ENCODE results near the gene CDT1.

The CDT1 gene

GRCh38 chr16:88804173-88804551 is 573 bp downstream of the CDT1 start:
- peaks cover 25% of the 10 kb centered on the region for H3K4me1 ChIP-seq (ENCODE audit: insufficient read depth, insufficient read length)
- peaks cover 50% of the 10 kb centered on the region for H3K36me3 ChIP-seq (ENCODE audit: insufficient read depth, insufficient read length, low read length)
- H3K9ac ChIP-seq (ENCODE audit: insufficient read length, low read depth) = peak overlapping the region; percentile 94
- H3K27me3 ChIP-seq (ENCODE audit: insufficient read depth, insufficient read length) = no peaks in the 10 kb centered on the region
- no peak for DNase-seq (ENCODE audit: low read depth, low spot score)
- H3K4me3 ChIP-seq (ENCODE audit: insufficient read length, low read depth) = peak overlapping the region; percentile 87
- TF ChIP-seq ZNF274 (IDR thresholded peaks at IDR 0.05; ENCODE audit: low read depth, low read length) = no peak
- no peak for TF ChIP-seq SUZ12 (IDR thresholded peaks at IDR 0.05; ENCODE audit: extremely low read depth, insufficient read depth, insufficient read length)
- no peak for TF ChIP-seq YY1 (IDR thresholded peaks at IDR 0.05; ENCODE audit: insufficient read depth, insufficient read length)
- no peaks in the 10 kb centered on the region for H3K9me3 ChIP-seq (ENCODE audit: insufficient read depth, low read length)

GRCh38 chr16:88804552-88805339 is 1.2 kb downstream of the CDT1 start:
- DNase-seq (ENCODE audit: low read depth, low spot score) = no peak
- H3K4me3 ChIP-seq (ENCODE audit: insufficient read length, low read depth) = peak overlapping the region; percentile 87
- H3K27me3 ChIP-seq (ENCODE audit: insufficient read depth, insufficient read length) = no peaks in the 10 kb centered on the region
- no peaks in the 10 kb centered on the region for H3K9me3 ChIP-seq (ENCODE audit: insufficient read depth, low read length)
- peak overlapping the region; percentile 94 for H3K9ac ChIP-seq (ENCODE audit: insufficient read length, low read depth)
- peaks cover 56% of the 10 kb centered on the region for H3K36me3 ChIP-seq (ENCODE audit: insufficient read depth, insufficient read length, low read length)
- TF ChIP-seq YY1 (IDR thresholded peaks at IDR 0.05; ENCODE audit: insufficient read depth, insufficient read length) = no peak
- no peak for TF ChIP-seq SUZ12 (IDR thresholded peaks at IDR 0.05; ENCODE audit: extremely low read depth, insufficient read depth, insufficient read length)
- no peak for TF ChIP-seq ZNF274 (IDR thresholded peaks at IDR 0.05; ENCODE audit: low read depth, low read length)
- peaks cover 28% of the 10 kb centered on the region for H3K4me1 ChIP-seq (ENCODE audit: insufficient read depth, insufficient read length)

GRCh38 chr16:88805340-88805715 is 1.7 kb downstream of the CDT1 start:
- Histone ChIP-seq H3K4me1 (ENCODE audit: insufficient read depth, insufficient read length) (peaks cover 34% of the 10 kb centered on the region), H3K4me3 (ENCODE audit: insufficient read length, low read depth) (peak overlapping the region; percentile 87), H3K36me3 (ENCODE audit: insufficient read depth, insufficient read length, low read length) (peaks cover 62% of the 10 kb centered on the region), H3K27me3 (ENCODE audit: insufficient read depth, insufficient read length) (no peaks in the 10 kb centered on the region), H3K9me3 (ENCODE audit: insufficient read depth, low read length) (no peaks in the 10 kb centered on the region), H3K9ac (ENCODE audit: insufficient read length, low read depth) (peak overlapping the region; percentile 94)
- TF ChIP-seq ZNF274 (IDR thresholded peaks at IDR 0.05; ENCODE audit: low read depth, low read length) (no peak), SUZ12 (IDR thresholded peaks at IDR 0.05; ENCODE audit: extremely low read depth, insufficient read depth, insufficient read length) (no peak), YY1 (IDR thresholded peaks at IDR 0.05; ENCODE audit: insufficient read depth, insufficient read length) (no peak)
- DNase-seq (ENCODE audit: low read depth, low spot score) = no peak

- Histone ChIP-seq H3K4me1 (ENCODE audit: insufficient read depth, insufficient read length) (peaks cover 40% of the 10 kb centered on the region), H3K27me3 (ENCODE audit: insufficient read depth, insufficient read length) (no peaks in the 10 kb centered on the region), H3K4me3 (ENCODE audit: insufficient read length, low read depth) (no peak overlapping the region), H3K9me3 (ENCODE audit: insufficient read depth, low read length) (no peaks in the 10 kb centered on the region), H3K9ac (ENCODE audit: insufficient read length, low read depth) (peak overlapping the region; percentile 57), H3K36me3 (ENCODE audit: insufficient read depth, insufficient read length, low read length) (peaks cover 68% of the 10 kb centered on the region)
- DNase-seq (ENCODE audit: low read depth, low spot score) = no peak
- TF ChIP-seq SUZ12 (IDR thresholded peaks at IDR 0.05; ENCODE audit: extremely low read depth, insufficient read depth, insufficient read length) = no peak
Observed at GRCh38 chr16:88805887-88806393, 2.4 kb downstream of the CDT1 start.

- peaks cover 71% of the 10 kb centered on the region for H3K36me3 ChIP-seq (ENCODE audit: insufficient read depth, insufficient read length, low read length)
- H3K4me1 ChIP-seq (ENCODE audit: insufficient read depth, insufficient read length) = peaks cover 41% of the 10 kb centered on the region
- no peak overlapping the region for H3K4me3 ChIP-seq (ENCODE audit: insufficient read length, low read depth)
- H3K9me3 ChIP-seq (ENCODE audit: insufficient read depth, low read length) = no peaks in the 10 kb centered on the region
- TF ChIP-seq SUZ12 (IDR thresholded peaks at IDR 0.05; ENCODE audit: extremely low read depth, insufficient read depth, insufficient read length) (no peak), ZNF274 (IDR thresholded peaks at IDR 0.05; ENCODE audit: low read depth, low read length) (no peak), YY1 (IDR thresholded peaks at IDR 0.05; ENCODE audit: insufficient read depth, insufficient read length) (no peak)
- no peaks in the 10 kb centered on the region for H3K27me3 ChIP-seq (ENCODE audit: insufficient read depth, insufficient read length)
- H3K9ac ChIP-seq (ENCODE audit: insufficient read length, low read depth) = peak overlapping the region; percentile 57
- DNase-seq (ENCODE audit: low read depth, low spot score) = no peak
Observed at GRCh38 chr16:88806491-88807111, 3.0 kb downstream of the CDT1 start.

- no peak for DNase-seq (ENCODE audit: low read depth, low spot score)
- peaks cover 71% of the 10 kb centered on the region for H3K36me3 ChIP-seq (ENCODE audit: insufficient read depth, insufficient read length, low read length)
- H3K9ac ChIP-seq (ENCODE audit: insufficient read length, low read depth) = peak overlapping the region; percentile 21
- H3K4me1 ChIP-seq (ENCODE audit: insufficient read depth, insufficient read length) = peaks cover 41% of the 10 kb centered on the region
- H3K27me3 ChIP-seq (ENCODE audit: insufficient read depth, insufficient read length) = no peaks in the 10 kb centered on the region
- no peak overlapping the region for H3K4me3 ChIP-seq (ENCODE audit: insufficient read length, low read depth)
- no peaks in the 10 kb centered on the region for H3K9me3 ChIP-seq (ENCODE audit: insufficient read depth, low read length)
- TF ChIP-seq YY1 (IDR thresholded peaks at IDR 0.05; ENCODE audit: insufficient read depth, insufficient read length) (no peak), SUZ12 (IDR thresholded peaks at IDR 0.05; ENCODE audit: extremely low read depth, insufficient read depth, insufficient read length) (no peak), ZNF274 (IDR thresholded peaks at IDR 0.05; ENCODE audit: low read depth, low read length) (no peak)
Observed at GRCh38 chr16:88807142-88807625, 3.6 kb downstream of the CDT1 start.

All from NT2/D1 (cell line).